HCT116 (cell line): ENCODE measurements around the gene PTCH2. TPM values are rescaled to one million over a fixed set of nuclear protein-coding genes. Genes with fewer than 3 reads are reported as not detected.

Source experiments
- ATAC-seq: fragments of 200-7000 bp; cut with Tn5 transposase; 2 replicates; pipeline ENCODE4 v1.9.1; 2020; ENCODE audit warnings: mild to moderate bottlenecking, moderate library complexity
- BruUV-seq: library from RNA; stranded (reverse); fragments of 400-500 nt; replicated peaks from 2 replicates; lab custom pipeline; 2021; lab: Mats Ljungman, UMichigan
- CTCF ChIA-PET: fragments of 300-600 bp; sonication (Branson Sonifier 250); formaldehyde crosslinking; loops from one replicate; lab custom pipeline; 2021; ENCODE audit warnings: antibody characterized with exemption; lab: Charles Lee
- POLR2A ChIA-PET: fragments of 300-600, 350-600 bp; sonication (Branson Sonifier 250); formaldehyde crosslinking; loops from one replicate; lab custom pipeline; 2021; ENCODE audit warnings: antibody characterized with exemption; lab: Charles Lee
- RAD21 ChIA-PET, 2 experiments: fragments of 300-600 bp; sonication (Branson Sonifier 250); formaldehyde crosslinking; loops; one replicate each; lab custom pipeline; 2023; ENCODE audit warnings: low total read pairs in 2 of 2; ENCODE audit not compliant: uncharacterized antibody in 2 of 2, unreplicated experiment in 2 of 2, low non-redundant PET in 1 of 2; lab: Charles Lee
- DNase-seq: peaks from one replicate; pipeline ENCODE4 v3.0.0-alpha.2; 2010; ENCODE audit warnings: low read depth, low spot score
- H2AFZ ChIP-seq: fragments of 200-600 bp; shearing (Covaris generic), sonication (generic); 2 replicates; pipeline ENCODE4 v1.6.1; 2017; ENCODE audit warnings: low read depth, mixed run types, mixed read lengths, antibody characterized with exemption, low read length; ENCODE audit not compliant: poor library complexity, severe bottlenecking
- H3K27ac ChIP-seq: 2 replicates; pipeline ENCODE4 v1.5.1; 2012; ENCODE audit warnings: low read depth, low read length
- H3K27me3 ChIP-seq: fragments of 200-600 bp; sonication (generic); 2 replicates; pipeline ENCODE4 v1.6.1; 2016; ENCODE audit warnings: mixed run types, low read length, mixed read lengths; ENCODE audit not compliant: insufficient read depth
- H3K36me3 ChIP-seq, 2 experiments: fragments of 200-500 bp in 1 of 2; fragments of 200-600 bp in 1 of 2; sonication (Bioruptor generic) in 1 of 2; sonication (generic) in 1 of 2; 2 replicates each; pipeline versions ENCODE4 v1.5.1 to v1.6.1; 2014 to 2016; ENCODE audit warnings: low read length in 2 of 2, inconsistent platforms in 1 of 2, mixed read lengths in 1 of 2, mixed run types in 1 of 2; ENCODE audit not compliant: insufficient read depth in 2 of 2, control insufficient read depth in 1 of 2
- H3K4me1 ChIP-seq, 2 experiments: fragments of 200-600 bp in 1 of 2; sonication (generic) in 1 of 2; 2 replicates each; pipeline versions ENCODE4 v1.5.1 to v1.6.1; 2012 to 2017; ENCODE audit warnings: low read length in 2 of 2, inconsistent platforms in 1 of 2, mild to moderate bottlenecking in 1 of 2, mixed read lengths in 1 of 2, mixed run types in 1 of 2, moderate library complexity in 1 of 2; ENCODE audit not compliant: insufficient read depth in 2 of 2, control insufficient read depth in 1 of 2
- H3K4me2 ChIP-seq: fragments of 200-600 bp; sonication (generic); 2 replicates; pipeline ENCODE4 v1.6.1; 2017; ENCODE audit warnings: mixed run types, low read length, mixed read lengths
- H3K4me3 ChIP-seq, 2 experiments: fragments of 200-600 bp in 1 of 2; sonication (generic) in 1 of 2; replicated peaks in 1 of 2; 2 replicates each; pipeline ENCODE4 v1.5.1; 2011 to 2016; ENCODE audit warnings: low read length in 2 of 2, control low read depth in 1 of 2, low read depth in 1 of 2, mild to moderate bottlenecking in 1 of 2, mixed read lengths in 1 of 2, mixed run types in 1 of 2
- H3K79me2 ChIP-seq: fragments of 200-600 bp; sonication (generic); 2 replicates; pipeline ENCODE4 v1.6.1; 2017; ENCODE audit warnings: mild to moderate bottlenecking, mixed run types, low read length, moderate library complexity, mixed read lengths; ENCODE audit not compliant: insufficient read depth
- H3K9ac ChIP-seq: fragments of 200-600 bp; sonication (generic); 2 replicates; pipeline ENCODE4 v1.6.1; 2016; ENCODE audit warnings: low read length, mixed read lengths
- H3K9me2 ChIP-seq: fragments of 200-600 bp; sonication (generic), shearing (Covaris generic); 2 replicates; pipeline ENCODE4 v1.6.1; 2017; ENCODE audit warnings: mixed run types, mild to moderate bottlenecking, moderate library complexity; ENCODE audit not compliant: insufficient read depth
- H3K9me3 ChIP-seq, 2 experiments: fragments of 200-500 bp in 1 of 2; fragments of 200-600 bp in 1 of 2; sonication (Bioruptor generic) in 1 of 2; sonication (generic) in 1 of 2; 2 replicates each; pipeline ENCODE4 v1.6.1; 2014 to 2017; ENCODE audit warnings: low read length in 2 of 2, mixed read lengths in 2 of 2, inconsistent platforms in 1 of 2, low read depth in 1 of 2, mild to moderate bottlenecking in 1 of 2, mixed run types in 1 of 2, moderate library complexity in 1 of 2; ENCODE audit not compliant: control insufficient read depth in 1 of 2, insufficient read depth in 1 of 2
- H4K20me1 ChIP-seq: fragments of 200-600 bp; sonication (generic), shearing (Covaris generic); 2 replicates; pipeline ENCODE4 v1.6.1; 2017; ENCODE audit warnings: mixed run types, mild to moderate bottlenecking, moderate library complexity; ENCODE audit not compliant: insufficient read depth
- ELF1 ChIP-seq: IDR thresholded peaks from 2 replicates; pipeline ENCODE4 v1.6.1; 2012; ENCODE audit warnings: low read depth, borderline replicate concordance
- POLR2A ChIP-seq: IDR thresholded peaks from 2 replicates; pipeline ENCODE4 v1.7.0; 2011; ENCODE audit warnings: borderline replicate concordance; ENCODE audit not compliant: insufficient read depth, insufficient read length; ENCODE audit errors: extremely low read depth
- intact Hi-C: fragments of 100-400 bp; cut with micrococcal nuclease; formaldehyde crosslinking; loops from 2 replicates; pipeline ENCODE4 v1.10.0; 2022
- total RNA-seq: library from RNA; stranded (reverse); gene quantifications from one replicate; pipeline ENCODE4 v1.2.1, GENCODE V29; 2021; ENCODE audit not compliant: unreplicated experiment
- TF ChIP-seq, protein P1 (sequence below): IDR thresholded peaks from 2 replicates; pipeline ENCODE4 v1.6.1; 2012; ENCODE audit warnings: low read depth
- TF ChIP-seq, protein P2 (sequence below): IDR thresholded peaks from 2 replicates; pipeline ENCODE4 v1.6.1; 2012
- TF ChIP-seq, protein P3 (sequence below): IDR thresholded peaks from 2 replicates; pipeline ENCODE4 v1.6.1; 2012

PTCH2 gene
- total RNA-seq, 1 experiment from 2014 or later, result 1.3 TPM

DNA sequence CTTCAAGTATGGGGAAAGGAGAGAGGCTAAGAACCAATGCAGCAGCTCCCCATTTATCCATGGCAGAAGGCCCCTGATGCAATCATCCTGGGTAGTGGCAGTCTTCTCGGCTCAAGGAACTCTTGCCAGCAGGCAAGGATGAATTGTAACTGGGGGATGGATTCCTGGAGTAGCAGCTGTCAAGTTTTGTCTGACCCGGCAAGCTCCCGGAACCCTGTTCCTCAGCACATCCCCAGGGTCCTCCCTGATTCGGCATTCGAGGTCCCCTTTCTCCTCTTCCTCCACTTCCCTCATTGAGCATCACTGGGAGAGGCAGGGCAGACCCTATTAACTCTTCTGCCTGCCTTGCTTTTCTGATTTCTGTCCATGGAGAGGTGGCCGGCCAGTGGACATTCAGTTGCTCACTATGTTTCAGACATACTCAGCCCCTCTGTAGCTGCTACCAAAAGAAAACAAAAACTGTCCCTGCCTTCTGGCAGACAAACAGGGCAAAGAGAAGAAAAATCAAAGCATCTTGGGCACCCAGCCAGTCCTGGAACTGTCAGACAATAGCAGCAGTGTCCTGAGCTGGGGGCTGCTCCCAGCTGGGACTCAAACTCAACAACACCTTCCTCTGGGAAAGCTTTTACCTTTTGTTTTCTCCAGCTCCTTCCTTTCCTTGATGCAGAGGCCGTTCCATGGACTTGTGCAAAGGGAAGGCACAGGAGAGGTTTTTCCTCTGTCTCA lies 5.6 kb upstream of the PTCH2 start:
- ChIA-PET CTCF (no interaction called here), POLR2A (no interaction called here), RAD21 (interaction anchor here in 1 of 2 experiments (0.6 kb wide), 1 partner anchor 455 kb away, joined by 3 read pairs; no protein-coding TSS in a partner anchor)
- Histone ChIP-seq H2AFZ (no peak overlapping the region), H3K36me3 (no peaks in the 10 kb centered on the region), H3K27ac (no peak overlapping the region), H3K4me3 (no peak overlapping the region), H4K20me1 (no peaks in the 10 kb centered on the region), H3K4me1 (no peaks in the 10 kb centered on the region), H3K27me3 (no peaks in the 10 kb centered on the region), H3K9me3 (no peaks in the 10 kb centered on the region), H3K9me2 (no peaks in the 10 kb centered on the region), H3K4me2 (no peak overlapping the region), H3K9ac (no peak overlapping the region), H3K79me2 (no peaks in the 10 kb centered on the region)
- TF ChIP-seq ELF1, result no peak
- TF ChIP-seq, protein P1, sequence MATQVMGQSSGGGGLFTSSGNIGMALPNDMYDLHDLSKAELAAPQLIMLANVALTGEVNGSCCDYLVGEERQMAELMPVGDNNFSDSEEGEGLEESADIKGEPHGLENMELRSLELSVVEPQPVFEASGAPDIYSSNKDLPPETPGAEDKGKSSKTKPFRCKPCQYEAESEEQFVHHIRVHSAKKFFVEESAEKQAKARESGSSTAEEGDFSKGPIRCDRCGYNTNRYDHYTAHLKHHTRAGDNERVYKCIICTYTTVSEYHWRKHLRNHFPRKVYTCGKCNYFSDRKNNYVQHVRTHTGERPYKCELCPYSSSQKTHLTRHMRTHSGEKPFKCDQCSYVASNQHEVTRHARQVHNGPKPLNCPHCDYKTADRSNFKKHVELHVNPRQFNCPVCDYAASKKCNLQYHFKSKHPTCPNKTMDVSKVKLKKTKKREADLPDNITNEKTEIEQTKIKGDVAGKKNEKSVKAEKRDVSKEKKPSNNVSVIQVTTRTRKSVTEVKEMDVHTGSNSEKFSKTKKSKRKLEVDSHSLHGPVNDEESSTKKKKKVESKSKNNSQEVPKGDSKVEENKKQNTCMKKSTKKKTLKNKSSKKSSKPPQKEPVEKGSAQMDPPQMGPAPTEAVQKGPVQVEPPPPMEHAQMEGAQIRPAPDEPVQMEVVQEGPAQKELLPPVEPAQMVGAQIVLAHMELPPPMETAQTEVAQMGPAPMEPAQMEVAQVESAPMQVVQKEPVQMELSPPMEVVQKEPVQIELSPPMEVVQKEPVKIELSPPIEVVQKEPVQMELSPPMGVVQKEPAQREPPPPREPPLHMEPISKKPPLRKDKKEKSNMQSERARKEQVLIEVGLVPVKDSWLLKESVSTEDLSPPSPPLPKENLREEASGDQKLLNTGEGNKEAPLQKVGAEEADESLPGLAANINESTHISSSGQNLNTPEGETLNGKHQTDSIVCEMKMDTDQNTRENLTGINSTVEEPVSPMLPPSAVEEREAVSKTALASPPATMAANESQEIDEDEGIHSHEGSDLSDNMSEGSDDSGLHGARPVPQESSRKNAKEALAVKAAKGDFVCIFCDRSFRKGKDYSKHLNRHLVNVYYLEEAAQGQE, result no peak
- TF ChIP-seq, protein P2, sequence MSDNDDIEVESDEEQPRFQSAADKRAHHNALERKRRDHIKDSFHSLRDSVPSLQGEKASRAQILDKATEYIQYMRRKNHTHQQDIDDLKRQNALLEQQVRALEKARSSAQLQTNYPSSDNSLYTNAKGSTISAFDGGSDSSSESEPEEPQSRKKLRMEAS, result no peak
- no peak for TF ChIP-seq POLR2A
- TF ChIP-seq, protein P3, sequence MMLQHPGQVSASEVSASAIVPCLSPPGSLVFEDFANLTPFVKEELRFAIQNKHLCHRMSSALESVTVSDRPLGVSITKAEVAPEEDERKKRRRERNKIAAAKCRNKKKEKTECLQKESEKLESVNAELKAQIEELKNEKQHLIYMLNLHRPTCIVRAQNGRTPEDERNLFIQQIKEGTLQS, result no peak
- BruUV-seq, result no TSS peak
- intact Hi-C loops, result no loop called here
- ATAC-seq (no peak), DNase-seq (no peak)
